ENCODE data around the gene ELMO3.
A peak's percentile ranks its signal among the peaks of the same experiment; 100 is the strongest.

The ELMO3 gene

DNA sequence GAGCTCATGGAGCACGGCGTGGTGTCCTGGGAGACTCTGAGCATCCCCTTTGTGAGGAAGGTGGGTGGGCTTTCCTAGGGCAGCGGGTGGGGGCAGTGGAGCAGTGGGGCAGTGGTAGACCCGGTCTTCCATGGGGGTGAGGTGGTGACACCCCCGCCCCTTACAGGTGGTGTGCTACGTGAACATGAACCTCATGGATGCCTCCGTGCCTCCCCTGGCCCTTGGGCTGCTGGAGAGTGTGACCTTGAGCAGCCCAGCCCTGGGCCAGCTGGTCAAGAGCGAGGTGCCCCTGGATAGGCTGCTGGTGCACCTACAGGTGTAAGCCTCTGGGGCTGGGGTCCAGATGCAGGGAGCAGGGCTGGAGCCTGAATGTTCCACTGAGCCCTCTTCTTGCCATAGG, 1.6 kb downstream of the ELMO3 start:
- no peak for DNase-seq (ENCODE audit: low spot score)

DNA sequence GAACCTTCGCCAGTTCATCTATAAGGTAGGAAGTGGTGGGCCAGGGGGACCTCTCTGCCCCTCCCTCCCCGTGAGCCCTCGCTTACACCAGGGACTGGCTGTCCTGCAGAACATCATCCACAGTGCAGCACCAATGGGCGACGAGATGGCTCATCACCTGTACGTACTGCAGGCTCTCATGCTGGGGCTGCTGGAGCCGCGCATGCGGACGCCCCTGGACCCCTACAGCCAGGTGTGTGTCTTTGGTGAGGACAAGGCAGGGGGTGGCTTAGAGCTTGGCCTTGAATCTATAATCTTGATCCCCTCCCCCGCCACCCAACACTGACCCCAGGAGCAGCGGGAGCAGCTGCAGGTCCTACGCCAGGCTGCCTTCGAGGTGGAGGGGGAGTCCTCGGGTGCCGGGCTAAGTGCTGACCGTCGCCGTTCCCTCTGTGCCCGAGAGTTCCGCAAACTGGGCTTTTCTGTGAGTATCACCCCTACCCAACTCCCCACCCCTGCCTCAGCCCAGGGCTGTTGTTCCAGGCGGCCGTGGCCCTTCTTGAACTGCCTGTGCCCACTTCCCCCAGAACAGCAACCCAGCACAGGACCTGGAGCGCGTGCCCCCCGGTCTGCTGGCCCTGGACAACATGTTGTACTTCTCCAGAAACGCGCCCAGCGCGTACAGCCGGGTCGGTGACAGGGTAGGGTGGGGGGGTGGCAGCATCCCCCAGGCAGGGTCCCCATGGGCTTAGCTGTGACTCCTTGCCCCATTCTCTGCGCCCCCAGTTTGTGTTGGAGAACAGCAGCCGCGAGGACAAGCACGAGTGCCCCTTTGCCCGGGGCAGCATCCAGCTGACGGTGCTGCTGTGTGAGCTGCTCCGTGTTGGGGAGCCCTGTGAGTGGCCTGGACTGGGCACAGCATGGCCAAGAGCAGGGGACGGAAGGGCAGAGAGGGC, 2.7 kb downstream of the ELMO3 start:
- no peak for DNase-seq (ENCODE audit: low spot score)

DNA sequence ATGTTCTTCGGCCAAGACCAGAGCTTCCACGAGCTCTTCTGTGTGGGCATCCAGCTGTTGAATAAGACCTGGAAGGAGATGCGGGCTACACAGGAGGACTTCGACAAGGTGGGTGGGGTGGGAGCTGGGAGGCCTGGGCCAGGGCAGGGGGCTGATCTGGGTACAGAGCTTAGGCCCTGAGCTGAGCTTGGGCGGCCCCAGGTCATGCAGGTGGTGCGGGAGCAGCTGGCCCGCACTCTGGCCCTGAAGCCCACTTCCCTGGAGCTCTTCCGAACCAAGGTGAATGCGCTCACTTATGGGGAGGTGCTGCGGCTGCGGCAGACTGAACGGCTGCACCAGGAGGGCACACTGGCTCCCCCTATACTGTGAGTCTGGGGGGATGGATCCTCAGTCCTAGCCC, 3.5 kb downstream of the ELMO3 start:
- no peak for DNase-seq (ENCODE audit: low spot score)

DNA sequence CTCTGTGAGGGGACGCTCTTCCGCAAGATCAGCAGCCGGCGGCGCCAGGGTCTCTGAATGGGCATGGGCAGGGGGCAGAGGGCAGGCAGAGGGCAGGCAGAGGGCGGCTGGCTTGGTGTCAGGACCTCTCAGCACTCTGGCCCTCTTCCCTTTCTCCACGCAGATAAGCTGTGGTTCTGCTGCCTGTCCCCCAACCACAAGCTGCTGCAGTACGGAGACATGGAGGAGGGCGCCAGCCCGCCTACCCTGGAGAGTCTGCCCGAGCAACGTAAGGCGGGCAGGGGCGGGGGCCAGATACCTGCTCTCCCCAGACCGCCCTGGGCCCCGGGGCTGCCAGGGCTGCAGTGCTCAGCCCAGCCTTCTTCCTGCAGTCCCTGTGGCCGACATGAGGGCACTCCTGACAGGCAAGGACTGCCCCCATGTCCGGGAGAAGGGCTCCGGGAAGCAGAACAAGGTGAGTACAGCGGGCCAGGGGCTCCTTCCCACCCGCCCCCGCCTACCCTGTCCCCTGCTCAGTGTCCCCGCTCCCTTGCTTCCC, 4.1 kb downstream of the ELMO3 start:
- DNase-seq (ENCODE audit: low spot score): no peak

DNA sequence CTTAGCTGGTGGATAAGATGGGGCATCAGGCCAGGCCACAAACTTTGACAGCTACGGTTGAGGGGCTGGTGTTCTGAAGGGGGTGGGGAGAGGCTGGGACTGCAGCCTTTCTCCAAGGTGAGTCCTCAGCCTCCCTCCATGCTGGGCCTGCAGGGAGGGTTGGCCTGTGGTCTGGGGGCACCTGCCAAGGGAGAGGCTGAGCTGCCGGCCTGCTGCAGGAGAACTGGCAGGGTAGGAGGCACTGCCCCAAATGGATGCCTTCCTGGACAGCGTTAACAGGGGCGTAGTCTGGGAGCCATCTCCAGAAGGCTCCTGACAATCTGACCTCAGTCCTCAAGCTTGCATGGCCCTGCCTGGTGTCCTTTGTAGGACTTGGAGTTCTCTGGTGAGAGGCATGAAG, 5.1 kb downstream of the ELMO3 start:
- DNase-seq (ENCODE audit: low spot score): no peak

DNA sequence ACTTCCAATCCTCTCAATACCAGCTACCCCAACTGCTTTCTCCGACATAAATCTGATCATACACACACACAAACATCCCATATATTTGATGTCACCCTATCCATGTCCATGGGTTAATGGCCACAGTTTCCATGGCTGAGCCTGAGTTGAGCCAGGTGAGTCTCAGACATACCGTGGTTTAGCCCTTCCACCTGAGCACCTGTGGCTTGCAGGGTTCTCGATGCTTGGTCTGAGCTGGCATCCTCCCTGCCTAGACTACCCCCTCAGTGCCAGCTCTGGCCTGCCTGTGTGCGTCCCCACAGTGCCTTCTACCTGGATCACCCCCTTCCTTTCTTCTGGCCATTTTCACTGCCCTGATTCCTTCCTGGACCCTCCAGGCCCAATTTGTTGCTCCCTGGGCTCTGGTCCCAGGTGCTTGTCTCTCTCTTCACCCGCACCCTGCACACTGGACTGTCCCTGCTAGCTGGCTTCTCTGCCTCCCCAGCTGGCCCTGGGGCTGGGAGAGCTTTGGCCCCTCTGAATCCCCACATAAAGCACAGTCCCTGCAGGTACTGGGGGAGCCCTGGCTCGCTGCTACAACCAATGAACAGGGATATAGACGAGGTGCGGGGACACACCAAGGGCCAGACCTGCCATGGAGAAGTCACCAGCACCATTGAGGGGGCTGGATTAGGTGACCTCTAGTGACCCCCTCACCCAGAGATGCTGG, 7.4 kb downstream of the ELMO3 start:
- DNase-seq (ENCODE audit: low spot score): no peak

DNA sequence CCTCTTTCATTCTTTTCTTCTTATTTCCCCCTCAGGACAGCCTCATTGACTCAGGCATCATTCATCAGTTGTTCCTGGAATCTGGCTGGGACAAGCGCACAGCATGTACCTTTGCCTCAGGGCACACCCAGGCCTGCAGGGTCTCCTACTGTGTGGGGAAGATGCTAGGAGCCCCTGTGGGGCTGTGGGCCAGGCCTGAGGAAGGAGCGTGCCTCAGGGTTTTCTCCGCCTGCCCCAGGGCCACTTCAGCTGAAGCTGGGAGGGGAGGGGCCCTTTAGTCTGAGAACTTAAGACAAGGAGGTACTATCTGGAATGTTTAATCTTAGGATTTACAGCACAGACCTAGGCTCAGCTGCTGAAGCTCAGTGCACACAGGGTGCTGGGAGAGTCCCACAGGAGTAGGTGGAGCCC, 7.9 kb downstream of the ELMO3 start:
- no peak for DNase-seq (ENCODE audit: low spot score)

DNA sequence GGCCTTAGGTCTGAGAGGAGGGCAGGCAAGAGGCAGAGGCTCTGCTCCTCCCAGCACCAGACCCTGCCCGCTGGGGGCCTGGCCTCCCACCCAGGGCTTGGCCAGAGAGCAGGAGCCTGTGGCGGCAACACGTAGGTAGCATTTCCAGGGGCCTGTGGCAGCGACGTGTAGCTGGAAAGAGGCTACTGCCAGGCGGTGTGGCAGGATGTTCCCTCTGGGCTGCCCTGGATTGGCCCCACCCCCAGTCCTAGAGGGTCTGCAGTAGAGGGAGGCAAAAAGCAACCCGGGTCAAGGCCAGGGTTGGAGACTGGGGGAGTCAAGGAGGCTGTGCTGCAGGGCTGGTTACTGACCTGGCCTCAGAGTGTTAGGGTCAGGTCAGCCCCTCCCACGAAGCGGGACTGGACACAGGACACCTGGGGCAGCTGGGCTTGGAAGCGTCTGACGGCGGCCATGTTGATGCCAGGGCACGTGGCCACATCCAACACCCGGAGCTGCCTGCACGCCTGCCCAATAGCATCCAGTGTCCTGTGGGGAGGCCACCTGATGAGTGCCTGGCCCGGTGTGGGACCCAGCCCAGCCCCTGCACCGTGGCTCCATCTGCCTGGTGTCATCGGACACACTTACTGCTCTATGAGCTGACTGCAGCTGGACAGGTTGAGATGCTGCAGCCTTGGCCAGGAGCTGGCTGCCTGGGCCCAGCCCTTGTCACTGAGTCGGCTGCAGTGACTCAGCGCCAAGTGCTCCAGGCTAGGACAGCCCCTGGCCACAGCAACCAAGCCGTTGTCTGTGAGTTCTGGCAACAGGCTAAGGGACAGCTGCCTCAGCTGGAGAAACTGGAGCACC, 8.5 kb downstream of the ELMO3 start:
- DNase-seq (ENCODE audit: low spot score): peak; percentile 7

DNA sequence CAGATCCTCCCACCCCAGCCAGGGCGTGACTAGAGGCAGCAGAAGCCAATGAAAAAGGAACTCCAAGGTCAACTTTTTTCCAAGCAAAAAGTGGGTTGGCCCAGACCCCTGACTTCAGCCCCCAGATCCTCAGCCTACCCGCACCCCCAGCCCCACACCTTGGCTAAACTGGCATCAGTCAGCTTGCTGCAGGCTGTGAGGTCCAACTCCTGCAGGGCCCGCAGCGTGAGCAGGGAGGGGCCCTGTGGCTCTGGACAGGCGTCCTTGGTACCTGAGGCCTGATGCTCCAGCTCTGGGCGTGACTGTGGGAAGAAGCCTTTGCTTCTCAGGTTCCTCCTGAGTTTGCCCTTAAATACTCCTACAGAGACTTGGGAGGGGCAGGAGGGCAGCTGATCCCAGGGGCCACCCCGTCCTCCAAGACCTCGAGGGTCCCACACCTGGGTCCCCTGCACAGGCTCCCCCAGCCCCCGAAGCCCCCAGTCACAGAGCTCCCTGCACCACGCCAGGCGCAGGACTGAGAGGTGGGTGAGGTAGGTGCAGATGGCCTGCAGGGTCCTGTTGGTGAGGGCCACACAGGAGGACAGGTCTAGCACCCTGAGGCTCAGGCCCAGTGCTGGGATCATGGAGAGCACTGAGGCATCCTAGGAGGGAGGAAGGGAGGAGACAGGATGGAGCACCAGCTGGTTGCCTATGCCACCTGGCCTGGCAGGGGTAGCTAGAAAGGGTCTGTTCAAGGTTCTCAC, 9.4 kb downstream of the ELMO3 start:
- no peak for DNase-seq (ENCODE audit: low spot score)

DNA sequence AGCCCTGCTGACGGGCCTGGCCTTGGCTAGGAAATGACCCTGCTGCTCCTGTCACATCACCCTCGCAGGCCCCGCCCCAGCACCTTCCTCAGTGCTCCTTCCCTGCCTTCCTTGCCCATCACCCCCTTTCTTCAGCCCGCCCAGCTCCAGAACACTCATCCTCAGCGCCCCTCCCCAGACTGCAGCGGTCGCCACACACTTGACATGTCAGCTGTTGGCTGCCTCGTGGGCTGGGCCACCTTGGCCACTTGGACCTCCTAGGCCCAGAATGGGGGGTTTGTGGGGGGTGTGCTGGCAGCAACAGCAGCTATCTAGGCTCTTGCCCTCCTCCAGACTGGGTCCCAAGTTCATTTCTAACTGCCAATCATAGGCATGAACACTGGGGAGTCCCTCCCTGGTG, 10.6 kb downstream of the ELMO3 start:
- no peak for DNase-seq (ENCODE audit: low spot score)

DNA sequence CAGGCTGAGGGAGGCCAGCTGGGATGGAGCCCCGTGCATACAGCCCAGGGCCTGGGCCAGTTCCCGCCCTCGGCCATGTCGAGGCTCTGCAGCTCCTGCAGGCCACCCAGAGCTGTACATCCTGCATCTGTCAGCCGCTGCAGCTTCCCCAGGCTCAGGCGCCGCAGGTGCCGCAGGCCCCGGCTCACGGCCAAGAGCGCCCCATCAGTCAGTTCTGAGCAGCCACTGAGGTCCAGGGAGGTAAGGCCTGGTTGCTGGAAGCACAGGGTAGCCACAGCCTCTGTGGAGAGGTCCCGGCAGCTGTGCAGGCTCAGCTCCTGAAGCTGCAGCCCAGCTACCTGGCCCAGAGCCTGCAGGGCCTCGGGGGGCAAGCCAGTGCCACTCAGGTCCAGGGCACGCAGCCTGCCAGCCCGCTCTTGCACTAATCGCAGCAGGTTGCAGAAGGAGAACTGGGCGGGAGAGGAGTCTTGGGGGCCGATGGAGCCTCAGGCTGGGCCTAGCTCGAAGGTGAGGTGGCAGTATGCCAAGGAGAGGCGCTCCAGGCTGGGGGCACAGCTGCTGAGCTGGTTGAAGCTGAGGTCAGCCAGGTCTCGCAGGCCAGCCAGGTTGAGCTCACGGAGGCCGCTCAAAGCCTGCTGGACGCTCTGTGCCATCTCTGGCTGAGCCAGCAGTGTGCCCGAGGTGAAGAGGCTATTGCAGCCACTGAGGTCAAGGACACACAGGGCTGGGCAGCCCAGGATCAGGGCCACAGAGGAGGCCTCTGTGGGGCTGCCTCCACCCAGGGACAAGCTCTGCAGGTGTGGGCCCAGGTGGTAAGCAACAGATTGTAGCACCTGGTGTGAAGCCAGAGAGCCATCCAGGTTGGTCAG, 11.4 kb downstream of the ELMO3 start:
- no peak for DNase-seq (ENCODE audit: low spot score)

DNA sequence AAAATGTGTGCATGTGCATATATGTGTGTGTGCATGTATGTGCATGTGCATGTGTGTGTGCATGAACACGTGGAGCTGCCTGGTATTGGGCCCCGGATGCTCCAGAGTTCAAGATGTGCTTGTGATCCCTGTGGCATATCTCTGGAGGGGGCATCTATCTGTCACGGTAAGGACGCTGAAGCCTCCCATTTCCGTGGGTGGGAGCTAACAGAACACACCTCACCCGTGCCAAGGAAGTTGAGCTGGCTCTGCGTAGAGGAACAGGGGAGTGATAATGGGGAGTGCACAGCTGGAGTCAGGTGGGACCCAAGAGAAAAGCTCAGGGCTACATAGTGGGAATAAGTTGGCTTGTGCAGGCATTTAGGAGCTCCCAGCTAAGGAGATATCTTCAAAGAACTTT, 12.7 kb downstream of the ELMO3 start:
- DNase-seq (ENCODE audit: low spot score): no peak

DNA sequence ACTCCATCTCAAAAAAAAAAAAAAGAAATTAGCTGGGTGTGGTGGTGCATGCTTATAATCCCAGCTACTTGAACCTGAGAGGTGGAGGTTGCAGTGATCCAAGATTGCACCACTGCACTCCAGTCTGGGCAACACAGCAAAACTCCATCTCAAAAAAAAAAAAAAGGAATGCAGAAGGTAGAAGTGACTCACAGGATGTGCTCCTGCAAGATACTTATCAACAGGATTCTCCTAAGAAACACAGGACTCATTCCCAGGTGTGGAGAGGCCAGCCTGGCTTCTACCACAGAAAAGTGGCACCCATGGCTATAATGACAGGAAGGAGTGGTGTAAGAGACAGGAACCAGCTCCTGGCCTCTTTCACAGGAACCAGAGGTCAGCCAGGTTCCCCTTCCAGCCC, 13.8 kb downstream of the ELMO3 start:
- no peak for DNase-seq (ENCODE audit: low spot score)

DNA sequence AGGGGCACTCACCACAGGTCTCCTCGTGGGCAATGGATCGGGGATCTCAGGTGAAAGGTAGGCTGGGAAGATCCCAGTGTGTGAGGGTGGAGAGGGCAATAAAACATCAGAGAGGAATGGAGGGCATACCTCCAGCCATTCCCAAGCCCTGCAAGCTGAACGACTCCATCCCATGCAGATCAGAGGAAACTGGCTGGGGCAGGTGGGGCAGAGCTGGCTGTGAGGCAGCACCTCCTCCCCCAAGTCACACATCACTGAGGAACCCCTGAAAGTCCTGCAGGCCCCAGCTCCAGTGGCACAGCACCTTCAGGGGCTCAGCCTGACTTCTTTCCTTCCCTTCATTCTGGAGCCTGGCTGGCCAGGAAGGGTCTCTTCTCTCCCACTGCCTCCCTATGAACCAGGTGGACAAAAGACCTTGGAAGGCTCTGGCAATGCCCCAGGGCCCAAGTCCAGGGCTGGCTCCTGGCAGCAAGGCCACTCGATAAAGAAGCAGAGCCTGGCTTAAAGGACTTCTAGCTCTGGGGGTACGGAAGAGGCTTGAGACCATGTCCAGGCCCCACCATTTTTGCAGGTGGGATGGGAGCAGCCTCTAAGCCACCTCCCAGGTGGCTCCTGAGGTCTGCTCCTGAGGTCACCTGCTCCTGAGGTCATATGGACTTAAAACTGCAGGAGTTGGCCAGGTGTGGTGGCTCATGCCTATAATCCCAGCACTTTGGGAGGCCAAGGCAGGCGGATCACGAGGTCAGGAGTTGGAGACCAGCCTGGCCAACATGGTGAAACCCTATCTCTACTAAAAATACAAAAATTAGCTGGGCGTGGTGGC, 14.5 kb downstream of the ELMO3 start:
- DNase-seq (ENCODE audit: low spot score): no peak

DNA sequence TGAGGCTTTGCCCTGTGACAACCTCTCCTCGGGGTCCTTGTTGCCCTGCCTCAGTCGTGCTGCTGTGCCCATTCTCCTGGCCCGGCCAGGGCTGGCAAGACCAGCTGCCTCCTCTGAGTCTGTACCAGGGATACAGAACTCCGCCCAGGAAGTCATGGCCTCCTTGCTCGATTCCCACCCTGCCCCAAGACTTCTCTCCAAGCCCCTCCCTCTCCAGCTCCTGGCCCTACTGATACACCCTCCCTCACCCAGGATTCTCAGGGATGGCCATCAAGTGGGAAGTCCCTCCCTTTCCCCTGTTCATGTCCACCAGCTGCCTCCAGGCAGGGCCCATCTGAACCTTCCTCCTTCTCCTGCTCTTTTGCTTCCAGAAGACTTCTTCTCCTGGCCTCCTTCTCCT, 16.8 kb downstream of the ELMO3 start:
- no peak for DNase-seq (ENCODE audit: low spot score)

DNA sequence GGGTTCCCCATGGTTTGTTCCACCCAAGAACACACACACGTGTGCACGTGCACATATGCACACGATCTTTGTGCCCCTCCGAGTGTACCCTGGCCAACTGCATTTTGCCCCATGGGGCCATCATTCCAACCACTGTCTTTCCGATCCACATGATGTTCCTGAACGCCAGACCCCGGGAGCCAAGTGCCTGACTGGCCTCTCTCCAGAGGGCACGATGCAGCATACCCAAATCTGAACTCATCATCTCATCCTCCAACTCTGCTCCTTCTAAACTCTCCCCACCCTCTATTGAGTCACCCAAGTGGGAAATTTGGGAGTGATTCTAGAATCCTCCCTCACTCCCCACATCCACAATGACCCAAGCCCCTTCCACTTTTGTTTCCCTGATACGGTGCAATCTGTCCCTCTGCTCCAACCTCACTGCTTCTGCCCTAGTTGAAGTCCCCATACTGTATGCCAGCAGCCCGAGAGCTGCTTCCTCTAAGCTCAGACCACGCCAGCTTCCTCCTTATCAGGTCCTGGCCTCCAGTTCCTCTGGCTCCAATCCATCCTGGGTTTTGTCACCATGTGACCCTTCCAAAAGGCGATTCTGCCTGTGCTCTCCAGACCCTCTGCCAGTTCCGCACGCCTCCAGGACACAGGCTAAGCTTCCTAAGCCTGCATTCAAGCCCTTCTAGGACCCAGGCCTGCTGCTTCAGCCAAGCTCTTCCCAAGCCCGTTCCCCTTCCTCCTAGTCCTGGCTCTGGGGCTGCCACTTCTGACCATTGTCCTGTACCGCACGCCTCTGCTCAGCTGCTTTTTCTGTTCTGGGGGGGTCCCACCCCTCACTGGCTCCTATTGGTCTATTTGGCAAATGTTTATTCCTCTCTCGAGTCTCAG, 17.9 kb downstream of the ELMO3 start:
- no peak for DNase-seq (ENCODE audit: low spot score)

DNA sequence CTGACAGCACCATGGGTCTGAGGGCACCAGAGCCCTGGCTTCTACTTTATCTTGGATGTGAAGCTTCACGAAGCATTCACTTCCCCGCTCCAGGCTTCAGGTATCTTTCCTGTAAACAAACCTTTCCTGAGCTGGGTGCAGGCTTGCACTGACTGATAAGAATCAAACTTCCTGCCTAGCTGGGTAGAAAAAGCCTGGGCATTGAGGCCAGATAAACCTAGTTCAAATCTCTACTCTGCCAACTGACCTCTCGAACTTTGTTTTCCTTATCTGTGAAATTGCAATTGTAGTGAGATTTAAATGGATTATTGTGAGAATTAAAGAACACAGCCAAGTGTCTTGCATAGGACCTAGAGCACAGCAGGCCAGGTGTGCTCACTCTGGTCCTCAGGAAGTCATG, 25.1 kb downstream of the ELMO3 start:
- no peak for DNase-seq (ENCODE audit: low spot score)

DNA sequence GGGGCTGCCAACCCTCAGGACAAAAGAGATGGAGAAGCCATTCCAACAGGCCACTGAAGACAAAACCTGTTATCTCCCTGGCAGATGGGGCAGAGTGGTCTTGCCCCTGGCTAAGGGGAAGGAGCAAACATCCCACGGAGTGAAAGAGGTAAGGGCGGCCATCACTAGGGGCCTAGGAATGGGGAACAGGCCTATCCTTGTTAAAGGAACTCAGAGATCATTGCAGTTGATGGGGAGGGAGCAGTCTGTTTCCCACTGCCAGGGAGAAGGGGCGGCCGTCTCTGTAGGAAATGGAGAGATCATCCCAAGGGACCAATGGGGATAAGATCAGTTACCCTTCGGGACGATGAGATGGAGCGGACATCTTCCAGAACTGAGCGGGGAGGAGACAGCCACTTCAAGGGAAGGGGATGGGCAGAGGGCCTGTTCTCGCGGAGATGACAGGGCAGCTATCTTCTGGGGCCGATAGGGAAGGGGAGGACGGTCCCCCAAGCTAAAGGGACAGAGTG, 27.4 kb downstream of the ELMO3 start:
- no peak for DNase-seq (ENCODE audit: low spot score)

Data from LoVo (cell line).